Measurements from ENCODE around the gene CPNE1.
A peak's percentile ranks its signal among the peaks of the same experiment; 100 is the strongest.

CPNE1 gene

DNA sequence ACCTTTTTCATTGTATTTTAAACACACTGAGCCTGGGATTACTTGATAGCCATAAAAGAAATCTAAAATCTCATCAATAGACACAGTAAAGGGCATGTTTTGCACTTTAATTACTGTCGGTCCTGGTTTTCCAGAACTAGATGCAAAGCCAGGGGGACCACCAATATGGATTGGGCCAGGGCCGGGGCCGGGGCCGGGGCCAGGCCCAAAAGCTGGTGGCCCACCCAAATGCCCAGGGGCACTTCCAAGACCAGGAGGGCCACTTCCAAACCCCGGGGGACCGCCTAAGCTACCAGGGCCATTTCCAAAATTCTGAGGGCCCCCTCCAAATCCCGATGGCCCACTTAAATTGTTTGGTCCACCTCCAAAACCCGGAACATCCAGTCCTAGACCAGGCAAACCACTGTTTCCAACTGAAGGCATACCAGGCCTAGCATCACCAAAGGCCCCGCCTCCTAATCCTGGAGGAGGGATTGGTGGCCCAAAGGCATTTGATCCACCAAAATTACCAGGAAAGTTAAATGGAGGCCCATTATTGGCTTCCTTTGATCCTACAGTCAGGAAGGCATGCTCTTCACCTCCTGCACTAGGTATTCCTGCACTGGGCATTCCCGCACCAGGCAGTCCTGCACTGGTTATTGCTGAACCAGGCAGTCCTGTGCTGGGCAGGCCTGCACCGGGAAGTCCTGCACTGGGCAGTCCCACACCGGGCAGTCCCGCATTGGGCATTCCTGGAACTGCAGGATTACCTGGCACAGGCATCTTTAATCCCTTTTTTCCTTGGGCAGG lies 11.9 kb downstream of the CPNE1 start:
- DNase-seq = no peak

DNA sequence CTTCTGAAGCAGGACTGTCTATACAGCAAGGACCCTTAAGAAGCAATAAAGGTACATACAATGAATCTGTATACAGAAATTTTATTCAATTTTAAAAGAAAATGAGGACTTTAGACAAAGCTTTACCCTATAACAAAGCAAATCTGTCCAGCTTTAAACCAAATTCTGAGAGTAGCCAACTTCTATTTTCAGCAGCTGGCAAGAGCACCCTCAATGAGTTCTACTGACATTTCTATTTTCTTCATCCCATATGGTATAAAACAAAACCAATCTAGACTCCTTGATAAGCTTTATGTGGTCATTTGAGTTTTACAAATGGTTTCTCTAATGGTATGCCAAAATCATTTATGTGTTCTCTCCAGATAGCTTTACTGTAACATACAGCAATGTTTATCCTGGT lies 12.7 kb downstream of the CPNE1 start:
- DNase-seq = no peak

DNA sequence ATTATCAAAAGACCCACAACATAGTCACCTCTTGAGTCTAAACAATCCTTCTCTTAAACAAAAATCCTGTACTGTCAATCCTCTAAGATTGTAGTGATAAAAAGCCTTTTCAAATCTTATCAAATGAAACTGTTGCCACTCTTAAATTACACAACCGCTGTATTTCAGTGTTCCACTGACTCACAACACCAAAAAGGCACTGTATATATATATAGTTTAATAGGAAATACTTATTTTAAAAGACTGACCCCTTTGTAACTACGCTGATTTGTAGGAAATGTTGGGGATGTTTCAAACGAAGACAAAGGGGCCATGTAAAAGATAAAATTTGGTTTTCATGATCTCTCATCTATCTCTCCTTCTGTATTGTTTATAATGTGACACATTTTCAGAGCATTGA lies 14.1 kb downstream of the CPNE1 start:
- no peak for DNase-seq

DNA sequence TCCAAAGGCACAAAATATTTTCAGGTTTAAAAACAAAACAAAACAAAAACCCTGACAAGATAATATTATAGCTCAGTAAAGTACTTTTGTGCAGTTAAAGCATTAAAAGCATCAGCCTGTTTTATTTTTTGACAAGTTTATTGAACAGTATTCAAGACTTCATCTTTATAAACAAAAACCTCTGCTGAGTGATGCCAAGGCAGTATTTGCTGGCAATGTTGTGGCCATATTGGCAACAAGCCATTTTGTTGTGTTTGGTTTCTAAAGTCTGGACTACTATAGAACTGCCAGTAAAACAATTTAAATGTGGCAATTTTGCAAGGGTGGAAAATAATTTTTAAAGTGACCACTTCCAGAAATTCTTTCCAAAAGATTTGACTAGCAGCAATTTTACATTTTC lies 15.9 kb downstream of the CPNE1 start:
- DNase-seq = no peak

DNA sequence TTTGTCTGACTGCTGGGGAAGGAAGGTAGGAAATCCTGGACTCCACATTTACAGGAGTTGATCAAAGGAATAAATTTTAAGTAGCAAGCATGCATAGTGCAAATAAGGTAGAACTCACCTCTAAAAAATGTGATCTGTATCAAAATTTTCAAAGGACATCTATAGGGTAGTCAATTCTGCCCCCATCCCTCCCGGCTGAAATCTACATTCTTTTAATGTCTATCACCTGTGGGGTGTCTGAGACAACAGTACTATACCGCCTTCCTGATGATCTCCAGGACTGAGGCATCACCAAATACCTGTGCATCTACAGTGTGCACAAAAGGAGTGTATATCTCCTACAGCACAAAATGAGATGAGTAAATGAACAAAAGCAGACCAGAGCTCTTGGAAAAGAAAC lies 19.9 kb downstream of the CPNE1 start:
- DNase-seq = no peak

DNA sequence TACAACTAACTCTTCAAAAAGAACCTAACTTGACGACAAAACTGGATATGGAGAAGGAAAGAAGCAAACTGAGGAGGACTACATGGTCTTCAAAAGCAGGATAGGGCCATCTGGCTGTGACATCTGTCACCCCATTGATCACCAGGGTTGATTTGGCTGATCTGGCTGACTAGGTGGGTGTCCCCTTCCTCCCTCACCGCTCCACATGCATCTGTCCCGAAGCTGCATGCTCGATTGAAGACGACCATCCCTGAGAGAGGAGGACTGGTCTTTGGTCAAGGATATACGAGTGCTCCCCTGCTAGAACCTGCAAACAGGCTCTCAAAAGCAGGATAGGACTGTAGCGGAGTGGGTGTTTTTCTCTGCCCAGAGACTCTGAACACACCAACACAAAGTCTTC lies 21.7 kb downstream of the CPNE1 start:
- no peak for DNase-seq

DNA sequence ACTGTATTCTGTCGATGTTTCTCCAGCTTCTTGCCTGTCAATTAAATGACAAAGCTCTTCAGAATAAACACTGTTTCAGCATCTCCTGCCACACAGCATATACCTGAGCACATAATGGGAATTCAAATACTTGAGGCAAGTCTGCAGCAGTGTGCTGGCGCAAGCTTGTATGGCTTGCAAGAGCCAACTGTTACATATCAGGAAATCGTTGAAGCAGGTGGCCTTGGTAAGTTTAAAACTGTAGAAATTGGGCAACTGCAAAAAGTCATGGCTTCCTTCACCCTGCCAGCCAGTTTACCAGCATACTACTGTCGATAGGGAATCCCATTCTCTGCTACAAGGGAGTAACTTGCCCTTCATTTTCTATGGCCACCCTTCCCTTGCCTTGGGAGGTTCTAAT lies 23.0 kb downstream of the CPNE1 start:
- peak; percentile 37 for DNase-seq

DNA sequence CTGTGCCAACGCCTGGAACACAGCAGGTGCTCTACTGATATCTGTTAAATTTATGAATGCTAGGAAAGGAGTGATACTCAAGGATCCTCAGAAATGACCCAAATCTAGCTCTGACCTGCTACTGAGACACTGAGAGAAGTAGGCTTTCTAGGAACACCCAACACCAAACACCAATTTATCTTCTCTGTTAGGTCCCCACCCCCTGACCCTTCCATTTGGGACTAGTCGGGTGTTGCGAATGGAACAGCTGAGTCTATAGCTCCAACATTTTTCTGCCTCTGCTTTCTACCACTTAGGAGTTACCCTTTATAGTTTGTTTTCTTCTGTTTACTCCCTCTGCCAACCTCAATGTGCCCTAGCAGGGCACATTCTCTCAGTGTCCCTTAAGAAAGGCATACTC lies 24.0 kb downstream of the CPNE1 start:
- no peak for DNase-seq

DNA sequence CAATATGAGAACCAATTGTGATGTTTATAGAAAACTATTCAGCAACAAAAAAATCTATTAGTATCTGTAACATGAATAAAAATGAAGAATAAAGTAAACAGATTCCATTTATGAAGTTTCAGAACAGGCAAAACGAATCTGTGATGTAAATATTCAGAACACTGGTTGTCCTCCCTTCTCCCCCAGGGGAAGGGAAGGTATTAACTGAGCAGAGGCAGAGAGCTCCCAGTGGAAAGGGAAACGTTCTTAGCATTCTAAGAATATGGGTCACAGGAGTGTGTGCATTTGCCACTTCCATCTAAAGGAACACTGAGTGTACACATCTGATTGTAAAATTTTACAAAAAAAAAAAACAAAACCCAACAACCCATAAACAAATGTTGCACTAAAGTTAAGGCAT lies 25.9 kb downstream of the CPNE1 start:
- DNase-seq = no peak

DNA sequence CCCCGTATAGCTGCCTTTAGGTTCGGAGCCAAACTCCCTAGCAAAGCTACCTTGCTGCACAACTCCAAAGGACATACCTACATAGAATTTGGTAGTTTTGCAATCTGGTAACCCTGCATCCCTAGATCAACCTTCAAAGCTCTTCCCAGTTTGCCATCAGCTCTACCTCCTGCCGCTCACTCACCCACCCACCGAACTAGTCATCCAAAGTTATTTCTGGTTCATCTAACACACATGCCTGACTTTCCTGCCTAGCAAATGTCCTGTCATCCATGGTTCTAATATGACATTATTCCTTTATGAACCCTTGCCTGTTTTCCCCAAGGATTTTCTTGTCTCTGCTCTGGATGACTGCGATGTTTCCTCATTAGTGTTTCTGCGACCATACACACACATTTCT lies 27.4 kb downstream of the CPNE1 start:
- DNase-seq = no peak

DNA sequence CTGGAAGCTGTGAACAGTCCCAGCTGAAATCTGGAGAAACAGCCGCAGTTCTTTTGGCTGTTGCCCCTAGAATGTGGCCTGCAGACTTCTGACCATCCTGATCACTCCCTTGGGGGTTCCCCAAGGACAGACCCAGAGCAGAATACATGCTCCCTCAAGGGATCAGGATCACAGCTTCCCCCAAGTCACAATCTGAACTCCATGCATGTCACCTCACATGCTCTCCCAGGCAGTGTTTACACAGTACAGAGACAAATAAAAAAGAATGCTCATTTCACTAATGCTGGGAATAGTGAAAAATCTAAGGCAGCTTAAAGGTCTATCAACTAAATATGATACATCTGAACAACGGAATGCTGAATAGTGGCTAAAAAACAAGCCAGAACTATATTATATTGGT lies 28.6 kb downstream of the CPNE1 start:
- no peak for DNase-seq

DNA sequence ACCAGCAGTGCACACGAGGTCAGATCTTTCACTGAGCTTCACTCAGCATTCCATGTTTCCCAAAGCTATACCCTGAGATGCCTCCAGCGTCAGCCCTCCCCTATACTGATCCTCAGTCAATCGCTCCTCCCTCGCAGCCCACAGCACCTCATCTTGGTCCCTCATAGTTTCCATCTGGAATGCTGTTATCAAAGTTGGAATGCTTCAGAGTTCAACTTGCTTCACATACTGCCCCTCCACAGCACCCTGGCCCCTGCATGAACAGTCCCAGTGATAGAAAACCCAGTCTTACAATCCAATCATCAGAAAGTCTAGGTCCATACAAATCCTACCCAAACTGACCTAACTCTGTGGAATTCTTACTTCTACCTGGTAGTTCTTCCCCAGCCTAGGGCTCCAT lies 29.0 kb downstream of the CPNE1 start:
- DNase-seq = no peak

DNA sequence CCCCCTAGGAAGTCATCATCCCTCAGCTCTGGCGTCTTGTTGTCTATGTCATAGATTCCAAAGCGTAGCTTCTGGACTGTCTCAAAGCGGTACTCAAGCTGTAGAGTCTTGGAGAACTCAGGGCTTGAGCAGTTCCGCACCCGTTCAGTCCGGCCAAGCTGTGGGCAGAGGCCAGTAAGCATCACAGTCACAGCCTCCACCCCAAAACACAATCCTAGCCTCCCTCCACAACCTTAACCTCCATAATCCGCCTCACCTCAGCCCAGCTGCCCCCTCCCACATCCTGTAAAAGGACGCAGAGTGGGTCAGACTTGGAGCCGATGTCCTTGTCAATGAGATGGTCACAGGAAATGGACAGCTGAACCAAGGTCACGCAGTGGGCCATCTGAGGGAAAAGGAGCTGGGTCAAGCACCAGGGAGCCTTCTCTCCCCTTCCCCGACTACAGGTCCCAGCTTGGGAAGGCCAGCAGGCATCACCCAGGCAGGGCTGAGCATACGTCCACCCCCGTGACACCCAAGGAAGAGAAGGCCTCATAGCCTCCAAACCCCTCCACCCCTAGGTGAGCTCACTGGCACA lies 32.1 kb downstream of the CPNE1 start:
- DNase-seq = no peak

DNA sequence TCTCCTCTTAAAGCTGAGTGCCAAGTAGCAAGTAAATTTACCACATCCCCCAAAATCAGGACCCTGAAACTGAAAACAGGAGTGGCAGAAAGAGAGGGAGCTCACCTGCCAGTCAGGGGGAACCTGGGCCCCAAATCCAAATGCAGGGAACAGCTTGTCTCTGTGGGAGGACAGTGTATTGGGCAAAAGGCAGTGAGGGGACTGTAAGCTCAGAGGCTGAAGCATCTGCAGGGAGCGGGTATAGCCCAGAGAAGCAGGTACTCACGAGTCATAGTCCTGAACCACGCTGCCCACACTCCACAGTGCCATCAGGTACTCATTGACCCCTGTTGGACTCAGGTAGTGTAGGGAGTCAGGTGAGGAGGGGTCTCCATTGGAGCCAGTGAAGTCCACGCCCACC lies 34.1 kb downstream of the CPNE1 start:
- no peak for DNase-seq

DNA sequence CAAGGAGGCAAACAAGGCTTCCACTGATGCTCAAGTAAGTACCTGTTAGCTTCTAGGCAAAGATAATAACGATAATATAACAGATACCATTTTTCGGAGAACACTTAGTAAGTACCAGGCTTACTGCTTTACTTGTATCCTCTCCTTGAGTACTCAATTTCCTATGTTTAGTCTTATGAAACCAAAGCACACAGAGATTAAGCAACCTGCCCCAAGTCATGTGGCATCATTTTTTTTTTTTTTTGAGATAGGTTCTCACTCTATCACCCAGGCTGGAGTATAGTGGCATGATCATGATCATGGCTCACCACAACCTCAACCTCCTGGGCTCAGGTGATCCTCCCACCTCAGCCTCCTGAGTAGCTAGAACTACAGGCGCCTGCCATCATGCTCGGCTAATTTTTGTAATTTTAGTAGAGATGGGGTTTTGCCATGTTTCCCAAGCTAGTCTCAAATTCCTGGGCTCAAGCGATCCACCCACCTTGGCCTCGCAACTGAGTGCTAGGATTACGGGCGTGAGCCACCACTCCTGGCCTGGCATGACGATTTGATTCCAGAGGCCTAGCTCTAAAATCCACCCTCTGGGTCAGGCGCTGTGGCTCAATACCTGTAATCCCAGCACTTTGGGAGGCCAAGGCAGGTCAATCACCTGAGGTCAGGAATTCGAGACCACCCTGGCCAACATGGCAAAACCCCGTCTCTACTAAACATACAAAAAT lies 35.1 kb downstream of the CPNE1 start:
- DNase-seq = peak; percentile 62

DNA sequence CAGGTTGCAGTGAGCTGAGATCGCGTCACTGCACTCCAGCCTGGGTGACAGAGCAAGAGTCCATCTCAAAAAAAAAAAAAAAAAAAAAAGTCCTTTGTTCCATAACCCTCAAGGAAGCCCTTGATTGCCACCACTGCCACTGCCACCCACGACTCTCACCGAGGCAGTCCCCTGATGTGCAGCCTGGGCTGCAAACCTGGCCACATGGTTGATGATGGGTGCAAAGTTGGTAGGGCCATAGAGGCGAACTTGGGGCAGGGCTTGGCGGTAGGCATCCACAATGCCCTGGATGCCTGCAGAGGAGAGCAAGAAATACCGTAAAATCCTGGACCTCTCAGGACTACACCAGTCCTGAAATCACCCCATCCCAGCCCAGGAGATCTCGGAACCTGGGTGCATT lies 37.6 kb downstream of the CPNE1 start:
- DNase-seq = no peak

DNA sequence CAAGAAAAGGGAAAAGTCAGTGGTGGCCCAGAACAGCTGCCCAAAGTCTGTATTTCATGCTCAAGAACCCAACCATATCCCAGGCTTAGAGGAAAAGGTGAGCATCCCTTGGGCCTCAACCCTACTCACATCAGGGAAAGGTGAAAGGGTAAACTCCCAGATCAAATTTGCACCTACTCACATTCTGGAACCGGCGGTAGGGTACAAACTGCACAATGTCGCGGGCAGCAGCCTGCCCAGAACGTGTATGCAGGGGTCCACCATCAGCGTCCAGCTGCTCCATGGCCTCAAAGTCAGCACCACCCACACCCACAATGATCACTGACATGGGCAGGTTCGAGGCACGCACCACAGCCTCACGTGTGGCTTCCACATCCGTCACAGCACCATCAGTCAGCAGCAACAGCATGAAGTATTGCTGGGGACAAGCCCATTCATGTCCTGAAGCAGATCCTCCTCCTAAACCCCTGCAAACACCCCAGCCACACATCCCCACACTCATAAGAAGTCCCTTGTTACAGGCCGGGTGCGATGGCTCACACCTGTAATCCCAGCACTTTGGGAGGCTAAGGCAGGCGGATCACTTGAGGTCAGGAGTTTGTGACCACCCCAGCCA lies 38.2 kb downstream of the CPNE1 start:
- no peak for DNase-seq

DNA sequence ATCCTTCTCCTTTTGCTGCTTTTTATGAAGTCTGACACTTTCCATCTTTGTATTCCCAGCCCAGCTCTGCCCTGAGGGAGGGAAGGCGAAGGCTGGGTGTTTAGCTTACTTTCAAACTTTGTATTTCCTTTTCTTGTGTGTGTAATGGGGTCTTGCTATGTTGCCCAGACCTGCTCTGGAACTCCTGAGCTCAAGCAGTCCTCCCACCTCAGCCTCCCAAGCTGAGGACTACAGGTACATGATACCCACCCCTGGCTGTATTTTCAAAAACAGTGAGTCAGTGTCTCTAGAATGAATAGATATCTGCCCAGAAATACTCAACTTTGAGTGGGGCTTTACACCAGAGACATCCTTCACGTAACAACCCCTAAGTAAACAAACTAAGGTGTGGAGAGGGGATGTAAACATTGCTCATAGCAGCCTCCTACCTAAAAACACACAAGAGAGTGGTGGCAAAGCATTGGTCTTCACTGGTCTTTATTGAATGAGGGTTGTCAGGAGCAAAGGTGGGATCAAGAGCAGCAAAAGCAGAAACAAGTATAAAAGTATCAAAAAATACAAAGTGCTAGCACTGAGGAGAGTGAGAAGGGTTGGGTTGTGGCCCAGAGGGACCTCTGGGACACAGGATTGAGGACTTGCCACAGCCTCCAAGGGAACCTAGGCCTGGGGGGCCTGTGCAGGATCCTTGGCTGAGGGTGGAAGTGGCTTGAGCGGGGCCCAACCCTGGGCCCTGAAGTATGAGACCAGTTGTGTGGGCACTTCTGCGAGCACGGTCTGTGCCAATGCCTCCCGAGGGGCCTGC lies 38.9 kb downstream of the CPNE1 start:
- no peak for DNase-seq

DNA sequence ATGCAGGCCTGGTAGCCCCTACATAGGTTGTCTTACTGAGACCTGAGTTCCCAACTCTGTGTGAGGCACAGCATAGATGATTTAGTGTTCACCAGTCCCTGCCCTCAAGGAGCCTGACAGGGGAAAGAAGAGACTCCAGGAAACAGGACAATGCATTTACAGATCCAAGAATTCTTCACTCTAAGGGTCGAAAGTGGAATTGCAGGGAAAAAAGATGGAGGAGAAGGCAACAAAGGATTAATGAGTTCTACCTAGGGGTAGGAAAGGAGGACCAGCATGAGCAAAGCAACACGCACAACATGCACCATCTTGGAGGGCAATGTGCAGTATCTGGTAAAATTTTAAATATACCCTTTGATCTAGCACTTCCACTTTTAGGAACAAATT lies 43.1 kb downstream of the CPNE1 start:
- DNase-seq = no peak

DNA sequence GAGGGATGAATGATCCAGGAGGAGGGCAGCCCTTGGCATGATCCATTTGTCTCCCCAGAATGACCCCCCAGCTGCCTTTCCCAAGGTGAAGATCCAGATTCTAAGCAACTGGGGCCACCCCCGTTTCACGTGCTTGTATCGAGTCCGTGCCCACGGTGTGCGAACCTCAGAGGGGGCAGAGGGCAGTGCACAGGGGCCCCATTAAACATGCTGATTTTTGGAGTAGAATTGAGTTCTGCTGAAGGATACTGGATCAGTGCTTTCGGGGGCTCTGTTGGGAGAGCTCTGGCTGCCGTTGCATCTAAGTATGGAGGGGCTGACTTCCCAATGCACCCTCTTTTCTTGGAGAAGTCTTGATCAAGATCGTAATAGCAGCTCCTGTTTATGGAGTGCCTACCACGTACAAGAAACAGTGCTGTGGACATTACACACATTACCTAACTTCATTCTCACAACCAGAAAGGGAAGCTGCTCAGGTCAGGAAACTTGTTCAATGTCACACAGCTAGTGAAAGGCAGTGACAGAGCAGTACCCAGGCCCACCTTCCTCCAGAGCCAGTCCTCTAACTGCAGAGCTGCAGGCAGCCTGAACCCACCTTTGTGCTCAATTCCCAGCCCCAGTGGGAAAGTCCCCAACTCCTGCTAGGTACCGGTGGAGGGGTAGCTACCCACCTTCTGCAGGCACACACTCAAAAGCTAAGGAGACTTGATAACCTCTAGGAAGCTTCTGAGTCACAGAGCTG lies 43.7 kb downstream of the CPNE1 start:
- no peak for DNase-seq

DNA sequence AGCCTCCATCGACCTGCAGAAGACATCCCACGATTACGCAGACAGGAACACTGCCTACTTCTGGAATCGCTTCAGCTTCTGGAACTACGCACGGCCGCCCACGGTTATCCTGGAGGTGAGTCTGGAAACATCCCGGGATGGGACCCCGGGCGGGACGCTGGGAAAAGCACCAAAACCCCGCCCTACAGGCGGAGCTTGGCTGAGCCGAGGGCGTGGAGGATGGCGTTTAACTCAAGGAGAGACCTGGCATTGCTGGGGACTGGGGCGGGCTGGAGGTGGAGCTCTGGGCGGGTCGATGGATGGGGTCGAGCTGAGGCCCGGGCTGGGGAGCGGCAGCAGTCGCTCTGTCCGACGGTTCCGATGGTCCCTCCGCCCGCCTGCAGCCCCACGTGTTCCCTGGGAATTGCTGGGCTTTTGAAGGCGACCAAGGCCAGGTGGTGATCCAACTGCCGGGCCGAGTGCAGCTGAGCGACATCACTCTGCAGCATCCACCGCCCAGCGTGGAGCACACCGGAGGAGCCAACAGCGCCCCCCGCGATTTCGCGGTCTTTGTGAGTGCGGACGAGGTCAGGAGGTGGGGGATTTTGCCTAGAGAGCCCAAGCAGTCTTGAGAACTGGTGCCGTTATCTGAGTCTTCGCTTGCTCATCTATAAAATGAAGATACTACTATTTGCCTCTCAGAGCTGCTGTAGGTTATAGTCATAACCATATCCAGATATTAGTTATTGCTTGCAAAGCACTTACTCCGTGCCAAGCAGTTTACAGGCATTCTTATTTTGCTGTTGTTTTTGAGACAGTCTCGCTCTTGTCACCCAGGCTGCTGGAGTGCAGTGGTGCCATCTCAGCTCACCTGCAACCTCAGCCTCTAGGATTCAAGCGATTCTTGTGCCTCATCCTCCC lies 45.3 kb downstream of the CPNE1 start:
- DNase-seq = peak; percentile 40

Data from MV-4-11 (cell line).